ENCODE measurements around the gene GALNT14.
"Not testable (repeated sequence)": the region's sequence is repeated elsewhere in the genome, so short reads cannot be mapped to it uniquely, and the experiment has no call there.

GALNT14 gene

DNA sequence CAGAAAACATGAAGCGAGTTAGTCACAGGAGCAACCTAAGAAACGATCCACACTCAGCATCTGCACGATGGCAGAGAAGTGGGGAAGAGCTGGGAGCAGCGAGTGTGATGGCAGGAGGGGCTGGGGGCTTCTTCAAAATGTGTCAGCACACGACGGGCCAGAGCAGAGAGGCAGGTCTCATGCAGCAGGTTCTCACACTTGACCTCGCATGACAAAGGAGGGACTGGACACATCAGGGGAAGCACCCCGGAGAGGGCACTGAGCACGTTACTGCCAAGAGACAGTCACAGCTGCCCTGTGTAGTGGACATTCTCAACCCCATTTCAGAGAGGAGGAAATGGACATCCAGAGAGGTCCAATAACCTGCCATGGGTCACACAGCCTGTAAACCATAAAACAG is 226.9 kb downstream of the GALNT14 start:
- no peak for DNase-seq (ENCODE audit: low read depth)
- no peak overlapping the region for H3K4me3 ChIP-seq (ENCODE audit: low read depth, low read length)
- TF ChIP-seq CTCF (IDR thresholded peaks at IDR 0.05; ENCODE audit: insufficient read depth, low read depth, low read length, missing control alignments), result no peak

GRCh38 chr2:30910686-30911085 is 227.6 kb downstream of the GALNT14 start:
- DNase-seq (ENCODE audit: low read depth), result no peak
- H3K4me3 ChIP-seq (ENCODE audit: low read depth, low read length), result no peak overlapping the region
- TF ChIP-seq CTCF (IDR thresholded peaks at IDR 0.05; ENCODE audit: insufficient read depth, low read depth, low read length, missing control alignments), result no peak

GRCh38 chr2:30904437-30904836 is 233.8 kb downstream of the GALNT14 start:
- H3K4me3 ChIP-seq (ENCODE audit: low read depth, low read length); DNase-seq (ENCODE audit: low read depth): not testable (repeated sequence)

DNA sequence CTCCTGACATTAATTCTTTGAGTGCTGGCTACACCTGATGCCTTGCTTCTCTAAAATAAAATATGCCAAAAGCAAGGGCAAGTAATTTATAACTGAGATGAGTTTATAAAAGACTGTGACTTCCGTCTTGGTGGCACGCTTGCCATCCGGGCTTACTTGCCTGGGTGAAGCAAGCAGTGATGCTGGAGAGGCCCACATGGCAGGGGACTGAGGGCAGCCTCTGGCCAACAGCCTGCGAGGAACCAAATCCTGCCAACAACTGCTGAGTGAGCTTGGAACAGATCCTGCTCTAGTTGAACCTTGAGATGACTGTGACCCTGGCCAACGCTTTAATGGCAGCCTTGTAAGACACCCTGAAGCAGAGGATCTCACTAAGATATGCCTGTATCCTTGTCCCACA is 234.9 kb downstream of the GALNT14 start:
- DNase-seq (ENCODE audit: low read depth), result no peak
- no peak overlapping the region for H3K4me3 ChIP-seq (ENCODE audit: low read depth, low read length)
- no peak for TF ChIP-seq CTCF (IDR thresholded peaks at IDR 0.05; ENCODE audit: insufficient read depth, low read depth, low read length, missing control alignments)

DNA sequence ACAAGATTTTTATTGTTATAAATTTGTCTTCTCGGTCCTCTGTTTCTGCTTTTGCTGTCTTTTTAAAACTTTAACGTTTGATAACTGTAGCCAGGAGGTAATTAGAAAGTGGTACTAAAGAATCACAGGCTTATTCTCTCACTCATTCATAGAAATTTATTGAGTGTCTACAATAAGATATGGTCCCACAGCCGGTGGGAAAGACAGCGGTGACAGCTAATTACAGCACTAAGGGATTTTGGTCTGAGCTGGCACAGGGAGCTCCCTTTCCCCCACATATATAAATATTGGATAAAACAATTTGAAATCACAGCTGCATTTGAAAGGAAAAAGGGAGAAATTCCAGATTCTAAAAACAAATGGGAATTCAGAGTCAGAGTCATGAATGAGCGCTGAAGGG is 237.9 kb downstream of the GALNT14 start:
- no peak overlapping the region for H3K4me3 ChIP-seq (ENCODE audit: low read depth, low read length)
- no peak for TF ChIP-seq CTCF (IDR thresholded peaks at IDR 0.05; ENCODE audit: insufficient read depth, low read depth, low read length, missing control alignments)
- no peak for DNase-seq (ENCODE audit: low read depth)

DNA sequence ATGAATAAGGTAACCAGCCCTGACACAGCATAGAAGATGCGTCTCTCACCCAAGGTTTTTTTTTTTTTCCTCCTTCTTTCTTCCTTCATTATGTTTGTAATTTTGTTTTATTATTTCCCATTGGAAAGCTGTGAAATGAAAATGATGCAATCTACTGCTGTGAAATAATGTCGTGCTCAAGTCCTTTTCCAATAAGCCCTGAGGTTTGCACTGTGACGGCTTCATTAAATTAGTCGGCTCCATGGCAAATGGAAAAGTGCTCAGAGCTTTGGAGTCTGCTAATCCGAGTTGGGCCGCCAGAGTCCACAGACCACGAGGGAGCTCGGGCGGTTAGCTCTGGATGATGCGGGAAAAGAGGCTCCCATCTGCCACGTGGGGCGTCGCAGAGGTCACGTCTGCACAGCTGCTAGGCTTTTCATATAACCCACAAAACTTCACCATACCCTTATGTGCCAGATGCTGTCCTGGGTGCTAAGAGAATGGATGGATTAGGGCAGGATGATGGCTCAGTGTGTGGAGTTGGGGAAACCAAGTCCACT is 238.7 kb downstream of the GALNT14 start:
- H3K4me3 ChIP-seq (ENCODE audit: low read depth, low read length), result no peak overlapping the region
- no peak for DNase-seq (ENCODE audit: low read depth)
- TF ChIP-seq CTCF (IDR thresholded peaks at IDR 0.05; ENCODE audit: insufficient read depth, low read depth, low read length, missing control alignments), result no peak

GRCh38 chr2:30897539-30897938 is 240.7 kb downstream of the GALNT14 start:
- no peak for TF ChIP-seq CTCF (IDR thresholded peaks at IDR 0.05; ENCODE audit: insufficient read depth, low read depth, low read length, missing control alignments)
- no peak overlapping the region for H3K4me3 ChIP-seq (ENCODE audit: low read depth, low read length)
- DNase-seq (ENCODE audit: low read depth), result no peak
